Adrenal gland (tissue), 12 donors: ENCODE results near the gene MRGPRF. TPM values are rescaled to one million over a fixed set of nuclear protein-coding genes. Genes with fewer than 3 reads are reported as not detected.

Source experiments
- DNase-seq, 7 donors: peaks; one replicate each; pipeline ENCODE4 v3.0.0-alpha.2; 2019 to 2020
- H3K27ac ChIP-seq, 5 donors: fragments of 200-600 bp; sonication (generic) in 4 of 5; 1 replicate in 3 of 5; 2 replicates in 2 of 5; pipeline versions ENCODE4 v1.5.1 to v1.8.0; 2016 to 2020; ENCODE audit warnings: mild to moderate bottlenecking in 1 of 5
- H3K27me3 ChIP-seq: fragments of 200-600 bp; 2 replicates; pipeline ENCODE4 v1.8.0; 2021
- H3K36me3 ChIP-seq, 2 donors: fragments of 200-600 bp; replicated peaks in 1 of 2; 1 replicate in 1 of 2; 2 replicates in 1 of 2; pipeline versions ENCODE4 v1.5.1 to v1.8.0; 2018 to 2022
- H3K4me1 ChIP-seq, 2 donors: fragments of 200-600 bp; replicated peaks in 1 of 2; 1 replicate in 1 of 2; 2 replicates in 1 of 2; pipeline versions ENCODE4 v1.5.1 to v1.8.0; 2018 to 2021
- H3K4me3 ChIP-seq, 4 donors: fragments of 200-600 bp; sonication (generic) in 3 of 4; one replicate each; pipeline ENCODE4 v1.5.1; 2016 to 2018
- H3K9me3 ChIP-seq, 3 donors: fragments of 200-600 bp; sonication (generic) in 1 of 3; replicated peaks in 1 of 3; 1 replicate in 2 of 3; 2 replicates in 1 of 3; pipeline versions ENCODE4 v1.5.1 to v1.8.0; 2016 to 2021
- CTCF ChIP-seq, 6 experiments: fragments of 450-650 bp in 4 of 6; fragments of 200-600 bp in 2 of 6; sonication (generic) in 1 of 6; IDR thresholded peaks; 1 replicate in 5 of 6; 2 replicates in 1 of 6; pipeline versions ENCODE4 v1.5.1 to v1.8.0; 2016 to 2021; ENCODE audit warnings: antibody characterized with exemption in 6 of 6, mild to moderate bottlenecking in 2 of 6, moderate library complexity in 1 of 6
- POLR2A ChIP-seq, 2 donors: fragments of 450-650 bp; IDR thresholded peaks; one replicate each; pipeline ENCODE4 v1.6.1; 2017; ENCODE audit warnings: antibody characterized with exemption in 2 of 2, mild to moderate bottlenecking in 2 of 2, moderate library complexity in 1 of 2
- WGBS, 4 donors: extraction: QIAGEN DNeasy Blood & Tissue Kit in 2 of 4; methylation state at CpG; one replicate each; pipeline versions ENCODE4 v1.1.5 to v1.1.7; 2013 to 2017; 5-methylcytosine and 5-hydroxymethylcytosine counted together
- intact Hi-C, 2 donors: fragments of 100-400 bp; cut with DNase I; formaldehyde crosslinking; loops; one replicate each; pipeline versions ENCODE4 v1.14.1 to v1.15.0; 2022 to 2023
- polyA plus RNA-seq, 3 donors: library from polyadenylated mRNA; stranded (reverse); fragments of 200-250 nt in 2 of 3; fragments of 350-450 nt in 1 of 3; fragmentation: Illumina TruSeq in 1 of 3; extraction: RNeasy Lipid Tissue Mini Kit (QIAGEN cat#74804) in 1 of 3; gene quantifications; one replicate each; pipeline ENCODE4 v1.2.3, GENCODE V29; 2013 to 2014
- total RNA-seq, 9 donors: library from RNA; depleted of rRNA in 4 of 9; stranded (reverse); fragments of >200 nt in 4 of 9; fragments of 120-200 nt in 1 of 9; fragmentation: NEBNext Ultra II Directional in 1 of 9; extraction: Animal tissue kit (Norgen Biotek cat#: 25700) in 1 of 9; gene quantifications; one replicate each; pipeline versions ENCODE4 v1.1.0 to v1.2.4, GENCODE V29; 2013 to 2023
- donor health status: healthy with polysubstance abuse.
- donor health status: Bipolar disorder and iron deficiency.
- donor health status: DM: yes; HTN: yes; CAD: no.
- donor health status: DM: no; HTN: no; CAD: no.
- donor health status: DM: no; HTN: no; CAD: no.
- donor health status: DM: yes; HTN: yes; CAD: no.

Gene MRGPRF
- total and polyA plus RNA-seq, 12 donors, result 0.33 to 14.6 (median 4.3) TPM

GRCh38 chr11:69004411-69005182 lies 8.4 kb downstream of the MRGPRF start:
- no peak for DNase-seq
- Histone ChIP-seq H3K4me3 (no peak overlapping the region), H3K9me3 (no peaks in the 10 kb centered on the region), H3K27ac (peak overlapping the region in 1 of 5 donors; percentile 13), H3K36me3 (peaks cover 0 to 4% of the 10 kb centered on the region in 2 donors), H3K4me1 (peaks cover 0 to 9% of the 10 kb centered on the region in 2 donors), H3K27me3 (no peaks in the 10 kb centered on the region)
- intact Hi-C loops, result no loop called here
- TF ChIP-seq CTCF (IDR thresholded peaks at IDR 0.05) (no peak), POLR2A (IDR thresholded peaks at IDR 0.05) (no peak)
- WGBS, 4 donors, result 78 to 89% (median 81%) methylated on average over 10 to 13 of the region's 13 CpGs

DNA sequence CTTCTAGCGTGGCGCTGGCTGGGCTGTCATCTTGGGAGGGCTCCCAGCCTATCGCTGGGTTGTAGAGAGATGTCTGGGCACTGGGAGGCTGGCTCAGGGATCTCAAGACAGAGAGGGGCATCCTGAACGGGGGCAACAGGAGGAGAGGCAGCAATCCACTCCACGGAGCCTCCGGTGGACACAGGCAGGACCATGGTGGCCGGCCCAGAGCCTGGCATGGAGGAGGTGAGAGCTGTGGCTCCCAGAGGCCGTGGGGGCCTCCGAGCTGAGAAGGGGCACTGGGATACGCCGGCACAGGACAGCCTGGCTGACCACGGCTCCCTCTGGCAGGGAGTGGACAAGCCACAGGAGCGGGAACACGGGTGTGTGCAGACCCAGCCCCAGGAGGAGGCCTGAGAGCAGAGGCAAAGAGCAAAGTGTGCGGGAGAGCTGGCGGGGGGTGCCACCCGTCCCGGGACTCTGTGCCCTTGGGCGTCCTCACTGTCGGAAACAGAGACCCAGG lies 9.1 kb downstream of the MRGPRF start:
- TF ChIP-seq CTCF (IDR thresholded peaks at IDR 0.05), result no peak
- TF ChIP-seq POLR2A (IDR thresholded peaks at IDR 0.05), result no peak
- Histone ChIP-seq H3K36me3 (peaks cover 0 to 4% of the 10 kb centered on the region in 2 donors), H3K27me3 (no peaks in the 10 kb centered on the region), H3K27ac (no peak overlapping the region), H3K9me3 (no peaks in the 10 kb centered on the region), H3K4me1 (peaks cover 0 to 9% of the 10 kb centered on the region in 2 donors), H3K4me3 (no peak overlapping the region)
- 86 to 89% (median 89%) methylated on average over 8 to 20 of the region's 20 CpGs for WGBS, 4 donors
- no peak for DNase-seq
- intact Hi-C loops, result no loop called here

- intact Hi-C loops, result no loop called here
- 82 to 92% (median 88%) methylated on average over 2 to 9 of the region's 9 CpGs for WGBS, 4 donors
- DNase-seq, result no peak
- Histone ChIP-seq H3K9me3 (no peaks in the 10 kb centered on the region), H3K36me3 (peaks cover 0 to 4% of the 10 kb centered on the region in 2 donors), H3K4me1 (peaks cover 0 to 12% of the 10 kb centered on the region in 2 donors), H3K4me3 (no peak overlapping the region), H3K27ac (no peak overlapping the region), H3K27me3 (no peaks in the 10 kb centered on the region)
- TF ChIP-seq POLR2A (IDR thresholded peaks at IDR 0.05), result no peak
- no peak for TF ChIP-seq CTCF (IDR thresholded peaks at IDR 0.05)
Measured at GRCh38 chr11:69003301-69003865, 9.7 kb downstream of the MRGPRF start.

DNA sequence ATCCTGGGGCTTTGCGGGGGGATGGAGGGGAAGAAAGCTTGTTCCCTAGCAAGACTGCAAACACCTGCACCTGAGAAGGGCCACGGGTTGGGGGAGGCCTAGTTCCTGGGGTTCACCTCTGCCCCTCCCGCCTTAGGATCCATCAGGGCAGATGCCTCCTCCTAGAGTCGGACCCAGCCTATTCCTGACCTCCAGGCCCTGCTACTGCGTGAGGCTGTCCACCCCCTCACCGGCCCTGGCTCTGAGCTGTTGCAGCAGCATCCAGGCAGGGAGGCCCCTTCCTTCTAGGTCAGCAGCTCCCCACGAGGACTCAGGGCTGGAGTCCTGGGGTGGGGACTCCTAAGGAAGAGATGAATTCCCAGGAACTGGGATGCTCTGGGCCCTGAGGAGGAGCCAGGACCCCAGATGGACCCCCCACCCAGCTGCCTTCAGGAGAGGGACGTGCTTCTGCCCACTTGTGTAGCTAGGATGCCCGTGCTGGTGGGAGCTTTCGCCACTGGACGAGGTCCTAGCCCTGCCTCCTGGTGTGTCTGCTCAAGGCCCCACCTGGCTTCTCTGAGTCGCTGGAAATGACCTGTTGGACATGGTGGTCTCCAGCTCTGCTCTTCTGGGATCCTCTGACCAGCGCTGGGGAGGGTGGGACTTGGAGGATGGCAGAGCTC lies 10.3 kb downstream of the MRGPRF start:
- DNase-seq, result no peak
- H3K4me1 ChIP-seq, result peaks cover 0 to 14% of the 10 kb centered on the region in 2 donors
- intact Hi-C loops, result no loop called here

More for the DNA sequence above, 10.3 kb downstream of the MRGPRF start:
- Histone ChIP-seq H3K27ac (peak overlapping the region in 1 of 5 donors; percentile 74), H3K27me3 (no peaks in the 10 kb centered on the region), H3K9me3 (no peaks in the 10 kb centered on the region), H3K36me3 (peaks cover 0 to 4% of the 10 kb centered on the region in 2 donors), H3K4me3 (no peak overlapping the region)
- WGBS, 4 donors, result 75 to 86% (median 82%) methylated on average over 1 to 13 of the region's 13 CpGs
- TF ChIP-seq POLR2A (IDR thresholded peaks at IDR 0.05) (no peak), CTCF (IDR thresholded peaks at IDR 0.05) (no peak)
